Measurements from ENCODE around the gene AGA.

GRCh38 chr4:177405508-177405907, 36.7 kb downstream of the AGA start:
- TF ChIP-seq, protein P1, sequence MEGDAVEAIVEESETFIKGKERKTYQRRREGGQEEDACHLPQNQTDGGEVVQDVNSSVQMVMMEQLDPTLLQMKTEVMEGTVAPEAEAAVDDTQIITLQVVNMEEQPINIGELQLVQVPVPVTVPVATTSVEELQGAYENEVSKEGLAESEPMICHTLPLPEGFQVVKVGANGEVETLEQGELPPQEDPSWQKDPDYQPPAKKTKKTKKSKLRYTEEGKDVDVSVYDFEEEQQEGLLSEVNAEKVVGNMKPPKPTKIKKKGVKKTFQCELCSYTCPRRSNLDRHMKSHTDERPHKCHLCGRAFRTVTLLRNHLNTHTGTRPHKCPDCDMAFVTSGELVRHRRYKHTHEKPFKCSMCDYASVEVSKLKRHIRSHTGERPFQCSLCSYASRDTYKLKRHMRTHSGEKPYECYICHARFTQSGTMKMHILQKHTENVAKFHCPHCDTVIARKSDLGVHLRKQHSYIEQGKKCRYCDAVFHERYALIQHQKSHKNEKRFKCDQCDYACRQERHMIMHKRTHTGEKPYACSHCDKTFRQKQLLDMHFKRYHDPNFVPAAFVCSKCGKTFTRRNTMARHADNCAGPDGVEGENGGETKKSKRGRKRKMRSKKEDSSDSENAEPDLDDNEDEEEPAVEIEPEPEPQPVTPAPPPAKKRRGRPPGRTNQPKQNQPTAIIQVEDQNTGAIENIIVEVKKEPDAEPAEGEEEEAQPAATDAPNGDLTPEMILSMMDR (tag by site-specific recombination; IDR thresholded peaks at IDR 0.05) = no peak
- TF ChIP-seq FEZF1 (tag by site-specific recombination; IDR thresholded peaks at IDR 0.05) = no peak
- TF ChIP-seq ZBTB11 (tag by site-specific recombination; conservative IDR thresholded peaks at IDR 0.05; ENCODE audit: low read depth) = no peak
- no peak for TF ChIP-seq SP2 (tag by site-specific recombination; IDR thresholded peaks at IDR 0.05)
- no peak for TF ChIP-seq ZNF169 (tag by site-specific recombination; IDR thresholded peaks at IDR 0.05)
- no peak for TF ChIP-seq SP3 (tag by site-specific recombination; IDR thresholded peaks at IDR 0.05)

Measured in HEK293 (cell line).